ENCODE results near the gene TNFRSF6B. TPM values are rescaled to one million over a fixed set of nuclear protein-coding genes. Genes with fewer than 3 reads are reported as not detected.

The TNFRSF6B gene
- total RNA-seq, 2 donors from 2014 or later, result not detected

- no peak for ATAC-seq
- H3K36me3 Mint-ChIP-seq, result no peaks in the 10 kb centered on the region
- H3K4me3 Mint-ChIP-seq, result no peak overlapping the region
- DNase-seq (ENCODE audit: low spot score), result no peak
- no peak overlapping the region for H3K27ac Mint-ChIP-seq
- H3K9me3 Mint-ChIP-seq, result no peaks in the 10 kb centered on the region
- H3K4me1 Mint-ChIP-seq (ENCODE audit: low read depth in 2 of 2), result peaks cover 8 to 13% of the 10 kb centered on the region in 2 donors
- no peaks in the 10 kb centered on the region for H3K27me3 Mint-ChIP-seq
These were observed 5.0 kb downstream of the TNFRSF6B start for GRCh38 chr20:63701329-63702035.

GRCh38 chr20:63702036-63702665 lies 5.7 kb downstream of the TNFRSF6B start:
- no peaks in the 10 kb centered on the region for H3K27me3 Mint-ChIP-seq
- no peaks in the 10 kb centered on the region for H3K9me3 Mint-ChIP-seq
- peaks cover 12 to 17% of the 10 kb centered on the region in 2 donors for H3K4me1 Mint-ChIP-seq (ENCODE audit: low read depth in 2 of 2)
- no peak for DNase-seq (ENCODE audit: low spot score)
- no peaks in the 10 kb centered on the region for H3K36me3 Mint-ChIP-seq
- no peak for ATAC-seq
- H3K4me3 Mint-ChIP-seq, result no peak overlapping the region
- no peak overlapping the region for H3K27ac Mint-ChIP-seq

- H3K36me3 Mint-ChIP-seq, result no peaks in the 10 kb centered on the region
- ATAC-seq, result no peak
- peaks cover 12 to 15% of the 10 kb centered on the region in 2 donors for H3K4me1 Mint-ChIP-seq (ENCODE audit: low read depth in 2 of 2)
- H3K27me3 Mint-ChIP-seq, result no peaks in the 10 kb centered on the region
- no peak overlapping the region for H3K27ac Mint-ChIP-seq
- no peaks in the 10 kb centered on the region for H3K9me3 Mint-ChIP-seq
- no peak for DNase-seq (ENCODE audit: low spot score)
- H3K4me3 Mint-ChIP-seq, result no peak overlapping the region
These were observed 6.5 kb downstream of the TNFRSF6B start for GRCh38 chr20:63702751-63703470.

- Mint-ChIP-seq H3K27ac (no peak overlapping the region), H3K4me1 (ENCODE audit: low read depth in 2 of 2) (peaks cover 13 to 16% of the 10 kb centered on the region in 2 donors), H3K9me3 (no peaks in the 10 kb centered on the region), H3K36me3 (no peaks in the 10 kb centered on the region), H3K4me3 (no peak overlapping the region), H3K27me3 (no peaks in the 10 kb centered on the region)
- no peak for DNase-seq (ENCODE audit: low spot score)
- no peak for ATAC-seq
These were observed 7.1 kb downstream of the TNFRSF6B start for GRCh38 chr20:63703471-63703975.

- Mint-ChIP-seq H3K4me1 (ENCODE audit: low read depth in 2 of 2) (peaks cover 18 to 19% of the 10 kb centered on the region in 2 donors), H3K4me3 (no peak overlapping the region)
These were observed 7.7 kb downstream of the TNFRSF6B start for GRCh38 chr20:63703976-63704748.

GRCh38 chr20:63704749-63705117 lies 8.3 kb downstream of the TNFRSF6B start:
- Mint-ChIP-seq H3K4me1 (ENCODE audit: low read depth in 2 of 2) (peaks cover 18 to 19% of the 10 kb centered on the region in 2 donors), H3K36me3 (no peaks in the 10 kb centered on the region), H3K27ac (peak overlapping the region in 1 of 2 donors; percentile 41), H3K9me3 (no peaks in the 10 kb centered on the region), H3K4me3 (peak overlapping the region; percentile 20), H3K27me3 (no peaks in the 10 kb centered on the region)
- ATAC-seq, result no peak
- DNase-seq (ENCODE audit: low spot score), result no peak

More at GRCh38 chr20:63703976-63704748, 7.7 kb downstream of the TNFRSF6B start:
- Mint-ChIP-seq H3K36me3 (no peaks in the 10 kb centered on the region), H3K27me3 (no peaks in the 10 kb centered on the region), H3K9me3 (no peaks in the 10 kb centered on the region), H3K27ac (no peak overlapping the region)
- DNase-seq (ENCODE audit: low spot score), result no peak
- no peak for ATAC-seq

GRCh38 chr20:63705232-63706026 lies 9.0 kb downstream of the TNFRSF6B start:
- Mint-ChIP-seq H3K36me3 (peaks cover under 1% of the 10 kb centered on the region), H3K4me1 (ENCODE audit: low read depth in 2 of 2) (peaks cover 20 to 21% of the 10 kb centered on the region in 2 donors), H3K27ac (peak overlapping the region in 1 of 2 donors; percentile 41), H3K9me3 (no peaks in the 10 kb centered on the region), H3K4me3 (peak overlapping the region; percentile 45), H3K27me3 (no peaks in the 10 kb centered on the region)
- DNase-seq (ENCODE audit: low spot score) (no peak), ATAC-seq (no peak)

- Mint-ChIP-seq H3K9me3 (no peaks in the 10 kb centered on the region), H3K4me1 (ENCODE audit: low read depth in 2 of 2) (peaks cover 28 to 29% of the 10 kb centered on the region in 2 donors), H3K36me3 (peaks cover 7% of the 10 kb centered on the region), H3K27me3 (no peaks in the 10 kb centered on the region), H3K27ac (peak overlapping the region; percentile 62 to 83), H3K4me3 (peak overlapping the region; percentile 89)
- no peak for ATAC-seq
- no peak for DNase-seq (ENCODE audit: low spot score)
These were observed 9.7 kb downstream of the TNFRSF6B start for GRCh38 chr20:63706027-63706695.

- ATAC-seq, result peak; percentile 67 to 69
- Mint-ChIP-seq H3K4me1 (ENCODE audit: low read depth in 2 of 2) (peaks cover 29 to 34% of the 10 kb centered on the region in 2 donors), H3K36me3 (peaks cover 10% of the 10 kb centered on the region), H3K27ac (peak overlapping the region; percentile 62 to 83), H3K27me3 (no peaks in the 10 kb centered on the region), H3K9me3 (no peaks in the 10 kb centered on the region), H3K4me3 (peak overlapping the region; percentile 89)
- DNase-seq (ENCODE audit: low spot score), result no peak
These were observed 10.6 kb downstream of the TNFRSF6B start for GRCh38 chr20:63706852-63707557.

- Mint-ChIP-seq H3K9me3 (peaks cover 3% of the 10 kb centered on the region), H3K27ac (peak within 1 kb of the TSS; percentile 64 to 83), H3K36me3 (peaks cover 17% of the 10 kb centered on the region), H3K4me1 (ENCODE audit: low read depth in 2 of 2) (peaks cover 35% of the 10 kb centered on the region in 2 donors), H3K4me3 (peak within 1 kb of the TSS; percentile 90), H3K27me3 (no peaks in the 10 kb centered on the region)
- ATAC-seq (peak; percentile 95 to 97), DNase-seq (ENCODE audit: low spot score) (peak; percentile 94)
These were observed 11.3 kb downstream of the TNFRSF6B start, which contains the start of the genes ARFRP1 and ZGPAT for GRCh38 chr20:63707558-63708300. Gene ARFRP1, minus strand, starts transcription at chr20:63707976. Its CDS starts 885 bp downstream, at chr20:63707091. Gene ZGPAT, plus strand, starts transcription at chr20:63708039. Its CDS starts 542 bp downstream, at chr20:63708581.

Measured in natural killer cell treated with Interleukin-12 subunit alpha and Interleukin-12 subunit beta and Interleukin-15 and Interleukin-18, amount 100 ng/mL, for 72 hours (primary cell).